ENCODE data around the gene IKBKE. TPM values are rescaled to one million over a fixed set of nuclear protein-coding genes. Genes with fewer than 3 reads are reported as not detected.
A peak's percentile ranks its signal among the peaks of the same experiment; 100 is the strongest.

Gene IKBKE
- total RNA-seq (1 to 10 TPM; 2.2 to 3.3 TPM), polyA plus RNA-seq (ENCODE audit: insufficient read length in 2 of 2) (1 to 10 TPM; 3.9 to 4.4 TPM)
- long read RNA-seq, donor 1, result 0 reads
- long read RNA-seq, donor 2, result 0 reads
- long read RNA-seq, donor 3, result 0 reads
- long read RNA-seq, donor 4, partial matches to known transcripts, result 0 of 1 reads
- long read RNA-seq, donor 4, other reads (novel, unspliced or antisense), result 0 of 1 reads

GRCh38 chr1:206469933-206470691 is at the start of gene IKBKE:
IKBKE (plus strand) TSS chr1:206470476; CDS start chr1:206473228, 2,752 bp downstream.
- peak in 3 of 6 donors; percentile 31 to 74 (median 62) for DNase-seq (ENCODE audit: low read depth in 4 of 6, low spot score in 6 of 6)

GRCh38 chr1:206421616-206422340 is 48.5 kb upstream of the IKBKE start:
- WGBS (ENCODE audit: insufficient coverage), result 82% methylated on average over 8 of the region's 11 CpGs
- no peak overlapping the region for H3K27ac ChIP-seq (ENCODE audit: low read depth, low read length)
- no peak overlapping the region for H3K4me3 ChIP-seq (ENCODE audit: low read depth, low read length)
- no peaks in the 10 kb centered on the region for H3K4me1 ChIP-seq (ENCODE audit: control insufficient read depth, insufficient read depth, low read length)
- DNase-seq (ENCODE audit: low read depth in 4 of 6, low spot score in 6 of 6), result peak in 2 of 6 donors; percentile 44 to 92
- no peaks in the 10 kb centered on the region for H3K27me3 ChIP-seq (ENCODE audit: control insufficient read depth, insufficient read depth, low read length)
- H3K9me3 ChIP-seq (ENCODE audit: control insufficient read depth, insufficient read depth, low read length), result no peaks in the 10 kb centered on the region
- H3K36me3 ChIP-seq (ENCODE audit: control insufficient read depth, insufficient read depth, low read length), result peaks cover 34% of the 10 kb centered on the region

More at GRCh38 chr1:206469933-206470691, at the start of gene IKBKE:
- Histone ChIP-seq H3K4me3 (ENCODE audit: low read depth, low read length) (peak within 1 kb of the TSS; percentile 57), H3K4me1 (ENCODE audit: control insufficient read depth, insufficient read depth, low read length) (peaks cover 40% of the 10 kb centered on the region), H3K9me3 (ENCODE audit: control insufficient read depth, insufficient read depth, low read length) (no peaks in the 10 kb centered on the region), H3K27me3 (ENCODE audit: control insufficient read depth, insufficient read depth, low read length) (peaks cover 9% of the 10 kb centered on the region), H3K36me3 (ENCODE audit: control insufficient read depth, insufficient read depth, low read length) (peaks cover 6% of the 10 kb centered on the region), H3K27ac (ENCODE audit: low read depth, low read length) (peak within 1 kb of the TSS; percentile 57)
- 20% methylated on average over 9 of the region's 10 CpGs for WGBS (ENCODE audit: insufficient coverage)

- peaks cover 32% of the 10 kb centered on the region for H3K36me3 ChIP-seq (ENCODE audit: control insufficient read depth, insufficient read depth, low read length)
- no CpG with 5 or more reads among the region's 1 CpG for WGBS (ENCODE audit: insufficient coverage)
- no peaks in the 10 kb centered on the region for H3K9me3 ChIP-seq (ENCODE audit: control insufficient read depth, insufficient read depth, low read length)
- no peaks in the 10 kb centered on the region for H3K4me1 ChIP-seq (ENCODE audit: control insufficient read depth, insufficient read depth, low read length)
- peak in 1 of 6 donors; percentile 59 for DNase-seq (ENCODE audit: low read depth in 4 of 6, low spot score in 6 of 6)
- no peak overlapping the region for H3K4me3 ChIP-seq (ENCODE audit: low read depth, low read length)
- H3K27me3 ChIP-seq (ENCODE audit: control insufficient read depth, insufficient read depth, low read length), result no peaks in the 10 kb centered on the region
- no peak overlapping the region for H3K27ac ChIP-seq (ENCODE audit: low read depth, low read length)
Observed at GRCh38 chr1:206422525-206422924, 47.8 kb upstream of the IKBKE start.

- no peaks in the 10 kb centered on the region for H3K9me3 ChIP-seq (ENCODE audit: control insufficient read depth, insufficient read depth, low read length)
- WGBS (ENCODE audit: insufficient coverage), result 77% methylated on average over 2 of the region's 6 CpGs
- no peaks in the 10 kb centered on the region for H3K4me1 ChIP-seq (ENCODE audit: control insufficient read depth, insufficient read depth, low read length)
- peaks cover 40% of the 10 kb centered on the region for H3K36me3 ChIP-seq (ENCODE audit: control insufficient read depth, insufficient read depth, low read length)
- H3K27me3 ChIP-seq (ENCODE audit: control insufficient read depth, insufficient read depth, low read length), result no peaks in the 10 kb centered on the region
- peak in 2 of 6 donors; percentile 33 to 34 for DNase-seq (ENCODE audit: low read depth in 4 of 6, low spot score in 6 of 6)
- no peak overlapping the region for H3K27ac ChIP-seq (ENCODE audit: low read depth, low read length)
- H3K4me3 ChIP-seq (ENCODE audit: low read depth, low read length), result no peak overlapping the region
Observed at GRCh38 chr1:206427291-206427690, 43.0 kb upstream of the IKBKE start.

- DNase-seq (ENCODE audit: low read depth in 4 of 6, low spot score in 6 of 6), result no peak
- peaks cover 34% of the 10 kb centered on the region for H3K36me3 ChIP-seq (ENCODE audit: control insufficient read depth, insufficient read depth, low read length)
- H3K4me3 ChIP-seq (ENCODE audit: low read depth, low read length), result no peak overlapping the region
- H3K27me3 ChIP-seq (ENCODE audit: control insufficient read depth, insufficient read depth, low read length), result no peaks in the 10 kb centered on the region
- H3K4me1 ChIP-seq (ENCODE audit: control insufficient read depth, insufficient read depth, low read length), result no peaks in the 10 kb centered on the region
- no peak overlapping the region for H3K27ac ChIP-seq (ENCODE audit: low read depth, low read length)
- 86% methylated on average over 3 of the region's 4 CpGs for WGBS (ENCODE audit: insufficient coverage)
- H3K9me3 ChIP-seq (ENCODE audit: control insufficient read depth, insufficient read depth, low read length), result no peaks in the 10 kb centered on the region
Observed at GRCh38 chr1:206429421-206429820, 40.9 kb upstream of the IKBKE start.

- 54% methylated on average over 6 of the region's 9 CpGs for WGBS (ENCODE audit: insufficient coverage)
- H3K4me3 ChIP-seq (ENCODE audit: low read depth, low read length), result no peak overlapping the region
- no peaks in the 10 kb centered on the region for H3K27me3 ChIP-seq (ENCODE audit: control insufficient read depth, insufficient read depth, low read length)
Observed at GRCh38 chr1:206430031-206430983, 40.0 kb upstream of the IKBKE start.

GRCh38 chr1:206435445-206435844 is 34.8 kb upstream of the IKBKE start:
- Histone ChIP-seq H3K27ac (ENCODE audit: low read depth, low read length) (no peak overlapping the region), H3K4me3 (ENCODE audit: low read depth, low read length) (no peak overlapping the region), H3K27me3 (ENCODE audit: control insufficient read depth, insufficient read depth, low read length) (no peaks in the 10 kb centered on the region), H3K9me3 (ENCODE audit: control insufficient read depth, insufficient read depth, low read length) (no peaks in the 10 kb centered on the region), H3K36me3 (ENCODE audit: control insufficient read depth, insufficient read depth, low read length) (peaks cover 33% of the 10 kb centered on the region), H3K4me1 (ENCODE audit: control insufficient read depth, insufficient read depth, low read length) (peaks cover 3% of the 10 kb centered on the region)
- 89% methylated on average over 1 of the region's 1 CpG for WGBS (ENCODE audit: insufficient coverage)
- DNase-seq (ENCODE audit: low read depth in 4 of 6, low spot score in 6 of 6), result no peak

More at GRCh38 chr1:206430031-206430983, 40.0 kb upstream of the IKBKE start:
- Histone ChIP-seq H3K27ac (ENCODE audit: low read depth, low read length) (peak overlapping the region; percentile 33), H3K36me3 (ENCODE audit: control insufficient read depth, insufficient read depth, low read length) (peaks cover 29% of the 10 kb centered on the region), H3K9me3 (ENCODE audit: control insufficient read depth, insufficient read depth, low read length) (no peaks in the 10 kb centered on the region), H3K4me1 (ENCODE audit: control insufficient read depth, insufficient read depth, low read length) (no peaks in the 10 kb centered on the region)
- no peak for DNase-seq (ENCODE audit: low read depth in 4 of 6, low spot score in 6 of 6)

DNA sequence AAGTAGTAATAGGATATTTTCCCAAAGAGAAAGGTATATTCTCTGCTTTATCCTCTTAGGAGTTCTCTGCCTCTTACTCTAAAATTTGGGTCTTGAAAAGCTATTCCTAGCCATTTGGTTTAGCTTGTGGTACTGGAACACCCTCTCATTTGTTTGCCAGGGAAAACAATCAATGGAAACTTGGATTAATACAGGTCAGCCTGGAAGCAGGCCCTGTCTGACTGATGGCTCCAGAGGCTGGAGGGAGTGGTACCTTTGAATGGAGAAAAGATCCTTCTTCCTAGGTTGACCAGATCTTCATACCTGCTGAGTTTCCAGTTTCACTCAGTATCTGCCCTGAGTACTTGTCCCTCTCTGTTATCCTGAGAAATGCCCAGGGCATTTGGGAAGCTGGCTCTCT is 31.7 kb upstream of the IKBKE start:
- Histone ChIP-seq H3K36me3 (ENCODE audit: control insufficient read depth, insufficient read depth, low read length) (peaks cover 50% of the 10 kb centered on the region), H3K27me3 (ENCODE audit: control insufficient read depth, insufficient read depth, low read length) (no peaks in the 10 kb centered on the region), H3K4me1 (ENCODE audit: control insufficient read depth, insufficient read depth, low read length) (peaks cover 3% of the 10 kb centered on the region), H3K4me3 (ENCODE audit: low read depth, low read length) (no peak overlapping the region), H3K9me3 (ENCODE audit: control insufficient read depth, insufficient read depth, low read length) (no peaks in the 10 kb centered on the region), H3K27ac (ENCODE audit: low read depth, low read length) (no peak overlapping the region)
- no peak for DNase-seq (ENCODE audit: low read depth in 4 of 6, low spot score in 6 of 6)

- H3K36me3 ChIP-seq (ENCODE audit: control insufficient read depth, insufficient read depth, low read length), result peaks cover 53% of the 10 kb centered on the region
Observed at GRCh38 chr1:206439205-206439604, 31.1 kb upstream of the IKBKE start.

More at GRCh38 chr1:206439205-206439604, 31.1 kb upstream of the IKBKE start:
- WGBS (ENCODE audit: insufficient coverage), result no CpG with 5 or more reads among the region's 2 CpGs
- no peaks in the 10 kb centered on the region for H3K9me3 ChIP-seq (ENCODE audit: control insufficient read depth, insufficient read depth, low read length)
- DNase-seq (ENCODE audit: low read depth in 4 of 6, low spot score in 6 of 6), result no peak
- peaks cover 3% of the 10 kb centered on the region for H3K4me1 ChIP-seq (ENCODE audit: control insufficient read depth, insufficient read depth, low read length)
- no peaks in the 10 kb centered on the region for H3K27me3 ChIP-seq (ENCODE audit: control insufficient read depth, insufficient read depth, low read length)
- no peak overlapping the region for H3K4me3 ChIP-seq (ENCODE audit: low read depth, low read length)
- no peak overlapping the region for H3K27ac ChIP-seq (ENCODE audit: low read depth, low read length)
